ENCODE measurements around the gene FGF10.

DNA sequence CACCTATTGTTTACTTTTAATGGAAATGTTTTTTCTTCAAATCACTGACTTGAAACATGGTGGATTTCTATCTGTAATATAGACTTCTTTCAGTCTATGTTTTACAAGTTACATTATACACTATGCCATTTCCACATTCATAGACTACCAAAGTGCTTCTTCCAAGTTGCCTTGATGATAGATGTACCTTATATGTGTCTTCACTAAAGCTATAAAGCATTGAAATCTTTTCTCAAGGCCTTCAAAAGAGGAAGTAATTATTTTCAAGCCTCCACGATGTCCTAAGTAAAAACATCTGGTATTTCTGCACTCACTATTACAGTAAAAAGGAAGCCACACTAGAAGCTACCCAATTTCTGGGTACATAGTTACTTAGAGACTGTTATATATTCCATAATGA is 113.3 kb downstream of the FGF10 start:
- TF ChIP-seq CTCF (IDR thresholded peaks at IDR 0.05) (no peak), POLR2A (IDR thresholded peaks at IDR 0.05) (no peak)
